Common myeloid progenitor, CD34-positive (primary cell): ENCODE measurements around the gene EXOC6.

Experiments used
- CTCF ChIA-PET: fragments of 350-600 bp; sonication (Branson Sonifier 250); formaldehyde crosslinking; loops from one replicate; lab custom pipeline; 2021; ENCODE audit warnings: antibody characterized with exemption; lab: Charles Lee
- POLR2A ChIA-PET: fragments of 350-600 bp; sonication (Branson Sonifier 250); formaldehyde crosslinking; loops from one replicate; lab custom pipeline; 2021; ENCODE audit warnings: antibody characterized with exemption; lab: Charles Lee
- DNase-seq, 3 donors: peaks; one replicate each; pipeline versions ENCODE4 v3.0.0 to v3.0.0-alpha.2; 2013
- H3K27ac ChIP-seq, 2 experiments: 1 replicate in 1 of 2; 2 replicates in 1 of 2; pipeline ENCODE4 v1.7.0; 2013; ENCODE audit warnings: inconsistent platforms in 2 of 2, low read length in 2 of 2, mild to moderate bottlenecking in 2 of 2, low read depth in 1 of 2, moderate library complexity in 1 of 2; ENCODE audit not compliant: severe bottlenecking in 2 of 2, insufficient read depth in 1 of 2, poor library complexity in 1 of 2
- H3K27me3 ChIP-seq, 5 experiments: replicated peaks in 2 of 5; 1 replicate in 3 of 5; 2 replicates in 2 of 5; pipeline versions ENCODE4 v1.6.1 to v1.7.0; 2013; ENCODE audit warnings: low read length in 4 of 5, mild to moderate bottlenecking in 2 of 5, moderate library complexity in 2 of 5, inconsistent platforms in 1 of 5; ENCODE audit not compliant: insufficient read depth in 5 of 5, control insufficient read depth in 4 of 5
- H3K36me3 ChIP-seq, 4 experiments: 1 replicate in 2 of 4; 2 replicates in 2 of 4; pipeline versions ENCODE4 v1.6.1 to v1.7.0; 2013; ENCODE audit warnings: low read length in 3 of 4, control low read depth in 1 of 4, mild to moderate bottlenecking in 1 of 4; ENCODE audit not compliant: control insufficient read depth in 4 of 4, insufficient read depth in 4 of 4
- H3K4me1 ChIP-seq, 4 experiments: 1 replicate in 3 of 4; 2 replicates in 1 of 4; pipeline versions ENCODE4 v1.6.1 to v1.7.1; 2013; ENCODE audit warnings: low read length in 3 of 4, mild to moderate bottlenecking in 3 of 4, control low read depth in 1 of 4, inconsistent platforms in 1 of 4, moderate library complexity in 1 of 4; ENCODE audit not compliant: control insufficient read depth in 4 of 4, insufficient read depth in 4 of 4; ENCODE audit errors: control extremely low read depth in 1 of 4
- H3K4me3 ChIP-seq, 7 experiments: 1 replicate in 4 of 7; 2 replicates in 3 of 7; pipeline versions ENCODE4 v1.5.1 to v1.7.0; 2013; ENCODE audit warnings: mild to moderate bottlenecking in 7 of 7, low read length in 6 of 7, moderate library complexity in 6 of 7, inconsistent platforms in 2 of 7, low read depth in 2 of 7, control low read depth in 1 of 7; ENCODE audit not compliant: insufficient read depth in 4 of 7, control insufficient read depth in 1 of 7; ENCODE audit errors: extremely low read depth in 1 of 7
- H3K9me3 ChIP-seq, 5 experiments: 1 replicate in 4 of 5; 2 replicates in 1 of 5; pipeline versions ENCODE4 v1.6.1 to v1.7.1; 2013; ENCODE audit warnings: low read length in 4 of 5, mild to moderate bottlenecking in 2 of 5, inconsistent platforms in 1 of 5, low read depth in 1 of 5, moderate library complexity in 1 of 5; ENCODE audit not compliant: control insufficient read depth in 4 of 5, insufficient read depth in 2 of 5; ENCODE audit errors: control extremely low read depth in 1 of 5
- WGBS: methylation state at CpG from one replicate; pipeline ENCODE4 v1.1.5; 2013; ENCODE audit not compliant: insufficient coverage; 5-methylcytosine and 5-hydroxymethylcytosine counted together

EXOC6 gene

DNA sequence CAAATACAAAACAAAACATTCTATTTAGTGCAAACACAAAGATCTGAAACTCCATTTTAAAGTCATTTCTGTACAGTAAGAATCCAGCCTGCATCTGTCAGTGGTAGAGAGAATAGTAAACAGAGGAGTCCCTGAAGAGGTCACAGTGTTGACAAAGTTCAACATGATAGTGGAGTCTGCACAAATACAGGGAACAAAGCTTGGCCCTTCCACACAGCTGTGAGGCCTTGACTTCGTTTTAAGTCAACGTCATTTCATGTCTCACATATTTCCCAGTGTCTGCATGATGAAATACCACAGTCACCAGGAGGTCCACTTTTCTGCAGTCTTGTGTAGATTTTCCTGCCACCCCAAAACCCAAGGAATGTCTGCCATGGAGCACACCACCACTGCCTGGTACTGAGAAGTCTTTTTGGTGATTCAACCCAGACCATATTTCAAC, 258.3 kb downstream of the EXOC6 start:
- ChIA-PET POLR2A (no interaction called here), CTCF (interaction anchor here (0.5 to 1.2 kb wide), 3 partner anchors 8 to 10 kb away, joined by 3 to 5 read pairs (median 3); no protein-coding TSS in a partner anchor)
- DNase-seq, result no peak
- no peaks in the 10 kb centered on the region for H3K27me3 ChIP-seq
- H3K4me3 ChIP-seq, result no peak overlapping the region
- H3K36me3 ChIP-seq, result no peaks in the 10 kb centered on the region
- H3K4me1 ChIP-seq, result no peaks in the 10 kb centered on the region
- H3K27ac ChIP-seq, result no peak overlapping the region
- peaks cover 0 to 3% (median 0%) of the 10 kb centered on the region in 5 experiments for H3K9me3 ChIP-seq
- 100% methylated on average over 2 of the region's 2 CpGs for WGBS
